DMS53 (cell line): ENCODE results near the gene TFAP2B.
A peak's percentile ranks its signal among the peaks of the same experiment; 100 is the strongest.

ENCODE experiments used
- DNase-seq: peaks from one replicate; lab custom pipeline; 2025; lab: John Stamatoyannopoulos, UW

The TFAP2B gene

DNA sequence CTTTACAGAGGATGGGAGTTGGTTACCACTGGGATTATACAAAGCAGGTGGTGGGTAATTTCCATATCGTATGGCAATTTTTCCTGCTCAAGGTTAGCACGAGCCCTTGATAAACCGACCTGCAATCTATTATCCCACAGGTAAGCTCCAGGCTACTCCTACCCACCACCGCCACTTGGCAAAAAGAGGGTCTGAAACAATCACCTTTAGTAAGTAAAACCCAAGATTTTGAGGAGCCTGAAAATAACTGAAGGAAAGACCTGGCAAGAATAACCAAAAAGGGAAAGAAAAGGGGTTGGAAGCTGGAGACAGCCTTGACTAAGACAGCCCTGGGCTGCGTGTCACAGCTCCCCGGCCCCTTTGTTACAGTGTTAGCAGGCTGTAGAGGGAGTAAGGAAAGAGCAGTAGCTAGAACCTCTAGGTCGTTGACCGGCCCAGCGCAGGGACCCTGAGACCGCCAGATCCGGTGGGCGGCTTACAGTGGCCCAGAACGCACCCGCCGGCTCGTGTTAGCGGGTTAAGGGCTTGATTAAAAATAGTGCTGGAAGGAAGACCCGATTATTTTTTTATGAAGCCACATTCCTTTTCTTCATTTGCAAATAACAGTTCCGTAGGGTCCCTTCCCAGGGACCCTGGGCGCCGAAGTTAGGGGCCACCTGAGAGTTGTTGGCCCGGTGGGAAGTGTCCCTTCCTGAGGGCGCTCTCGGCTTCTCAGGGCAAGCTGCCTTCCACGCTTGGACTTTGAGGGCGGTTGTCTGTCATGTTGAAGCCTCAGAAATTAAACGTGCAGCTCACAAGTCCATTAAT lies 30.5 kb downstream of the TFAP2B start:
- peak; percentile 60 for DNase-seq

DNA sequence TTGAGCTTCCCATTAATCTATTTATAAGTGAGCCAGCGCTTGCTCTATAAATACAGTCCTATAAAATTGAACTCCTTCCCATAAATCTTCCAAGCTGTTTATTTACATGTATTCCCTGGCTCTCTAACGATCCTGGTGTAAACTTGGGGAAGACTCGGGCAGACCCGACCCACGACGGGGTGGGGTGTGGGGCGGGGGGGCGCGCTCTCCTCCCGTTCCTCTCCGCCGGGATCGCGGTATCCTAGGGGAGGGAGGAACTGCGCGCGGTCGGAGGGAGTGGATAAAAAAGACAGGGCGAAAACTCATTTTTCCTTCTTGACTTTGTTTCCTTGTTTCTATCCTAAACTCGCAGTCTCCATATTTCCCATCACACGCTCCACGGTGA lies 31.1 kb downstream of the TFAP2B start:
- DNase-seq: peak; percentile 76

DNA sequence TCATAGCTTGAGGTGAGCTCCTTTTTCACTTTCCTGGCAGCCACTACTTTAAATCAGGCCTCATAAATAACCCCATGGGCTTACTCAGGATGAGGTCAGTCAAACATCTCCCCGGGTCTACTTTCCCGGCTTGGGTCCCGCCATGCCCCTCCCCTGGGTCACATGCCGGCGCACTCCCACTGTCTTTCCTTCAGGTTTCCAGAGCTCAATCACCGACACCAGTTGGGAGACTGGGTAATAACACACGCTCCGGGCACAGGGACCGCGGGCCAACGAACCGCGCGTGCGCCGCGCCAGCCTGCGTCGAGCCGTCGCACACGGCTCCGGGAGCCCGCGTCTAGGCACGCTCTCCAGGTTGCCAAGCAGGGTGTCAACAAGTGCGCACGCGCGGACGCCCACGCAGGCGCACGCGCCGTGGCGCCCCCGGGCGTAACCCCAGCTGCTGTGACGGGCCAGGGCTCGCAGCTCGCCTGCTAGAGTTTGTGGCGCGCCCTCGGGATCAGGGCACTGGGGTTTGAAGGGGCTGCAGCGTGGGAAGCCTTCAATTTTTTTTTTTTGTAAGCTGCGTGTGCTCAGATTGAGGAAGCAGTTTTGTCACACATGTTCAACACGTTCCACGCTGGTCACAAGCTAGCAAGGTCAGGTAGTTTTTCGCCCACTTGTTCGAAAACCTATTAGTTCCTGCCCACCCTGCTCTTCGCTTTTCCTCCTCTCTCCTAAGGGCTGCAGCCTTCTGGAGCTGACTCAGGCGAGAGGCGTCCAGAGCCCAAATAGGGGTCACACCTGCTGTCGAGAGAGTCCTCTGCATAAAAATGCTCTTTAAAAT lies 31.8 kb downstream of the TFAP2B start:
- DNase-seq: peak; percentile 96

DNA sequence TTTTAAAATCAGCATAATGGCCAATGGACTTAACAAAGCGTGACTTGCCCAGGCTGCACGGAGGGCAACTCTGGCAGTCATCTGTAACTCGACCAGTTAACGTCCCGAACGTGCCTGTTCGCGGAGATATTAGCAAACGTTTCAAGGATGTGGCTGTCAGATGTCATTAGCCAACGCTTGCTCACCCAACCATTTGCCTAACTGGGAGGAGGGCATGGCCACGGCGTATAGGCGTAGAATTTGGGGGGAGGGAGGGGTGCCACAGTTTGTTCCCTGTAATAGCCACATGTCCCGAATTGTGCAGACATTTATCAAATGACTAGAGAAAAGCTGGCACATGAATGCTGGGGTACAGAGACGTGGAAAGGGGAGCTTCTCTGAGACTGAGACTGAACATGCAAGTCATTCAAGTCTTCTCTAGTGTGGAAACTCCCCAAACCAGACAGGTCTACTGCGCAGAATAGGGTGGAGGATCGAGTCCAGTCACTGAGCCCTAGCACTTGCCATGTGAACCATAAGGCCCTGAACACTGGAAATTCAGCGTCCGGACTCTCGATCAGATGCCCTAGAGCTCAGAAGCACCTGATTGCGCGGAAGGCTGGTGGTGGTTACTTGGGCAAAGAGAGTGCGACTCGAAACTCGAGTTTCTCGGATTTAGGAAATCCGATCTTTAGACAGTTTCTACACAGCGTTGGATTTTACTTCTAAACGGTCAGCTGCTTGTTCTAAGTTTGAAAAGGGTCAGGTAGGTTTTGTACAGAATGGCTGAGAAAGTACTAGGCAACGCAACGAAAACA lies 32.6 kb downstream of the TFAP2B start:
- DNase-seq: peak; percentile 55

DNA sequence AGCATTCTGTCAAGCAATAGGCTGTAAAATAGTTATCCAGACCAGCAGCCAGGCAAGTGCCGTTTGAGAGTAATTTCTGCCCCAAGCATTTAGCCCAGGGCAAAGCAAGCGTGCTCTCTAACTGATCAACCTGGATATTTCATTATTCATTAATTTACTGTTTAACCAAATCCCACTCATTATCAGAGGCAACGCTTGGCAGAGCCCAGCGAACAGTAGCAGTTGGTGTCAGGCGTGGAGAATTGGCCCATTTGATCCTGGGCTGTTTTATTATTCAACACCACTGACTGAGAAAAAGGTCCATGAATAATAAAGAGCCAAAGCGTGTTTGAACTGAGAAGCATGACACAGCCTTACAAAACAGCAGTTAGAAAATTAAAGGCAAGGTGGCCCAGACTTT lies 35.3 kb downstream of the TFAP2B start:
- no peak for DNase-seq

DNA sequence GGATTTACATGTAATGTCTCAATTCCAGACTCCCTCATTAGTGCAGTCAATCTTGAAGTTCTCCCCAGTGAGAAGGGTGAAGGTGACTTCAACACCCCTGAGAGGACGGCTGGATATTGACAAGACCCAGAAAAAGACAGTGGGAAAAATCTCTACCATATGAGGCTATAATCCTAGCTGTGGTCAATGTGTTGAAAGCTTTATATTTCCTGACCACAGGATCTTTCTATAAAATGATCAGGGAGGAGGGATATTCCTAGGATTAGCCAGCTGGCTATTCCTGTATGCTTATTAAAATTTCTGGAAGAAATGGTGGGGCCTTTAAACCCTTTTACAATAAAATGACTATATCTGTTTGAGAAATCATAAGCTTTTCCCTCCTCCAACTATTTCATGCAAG lies 43.0 kb downstream of the TFAP2B start:
- DNase-seq: no peak

DNA sequence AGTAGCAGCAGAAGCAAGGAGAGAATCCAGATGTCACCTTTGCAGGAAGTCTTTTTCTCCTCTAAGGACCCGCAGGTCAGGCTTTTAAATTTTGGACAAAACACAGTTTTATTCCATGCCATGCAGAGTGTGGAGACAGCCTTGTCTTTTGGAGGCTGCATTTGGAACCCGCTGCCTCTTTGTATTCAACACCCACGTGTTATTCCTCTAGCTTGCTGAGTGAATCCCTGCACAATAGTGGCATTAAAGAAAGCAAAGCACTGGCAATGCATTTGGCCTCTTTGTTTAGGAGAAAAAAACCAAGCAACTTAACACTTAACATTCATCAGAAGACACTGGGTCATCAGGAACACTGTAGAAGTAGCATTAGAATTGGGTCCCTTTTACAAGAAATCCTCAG lies 43.5 kb downstream of the TFAP2B start:
- DNase-seq: no peak

DNA sequence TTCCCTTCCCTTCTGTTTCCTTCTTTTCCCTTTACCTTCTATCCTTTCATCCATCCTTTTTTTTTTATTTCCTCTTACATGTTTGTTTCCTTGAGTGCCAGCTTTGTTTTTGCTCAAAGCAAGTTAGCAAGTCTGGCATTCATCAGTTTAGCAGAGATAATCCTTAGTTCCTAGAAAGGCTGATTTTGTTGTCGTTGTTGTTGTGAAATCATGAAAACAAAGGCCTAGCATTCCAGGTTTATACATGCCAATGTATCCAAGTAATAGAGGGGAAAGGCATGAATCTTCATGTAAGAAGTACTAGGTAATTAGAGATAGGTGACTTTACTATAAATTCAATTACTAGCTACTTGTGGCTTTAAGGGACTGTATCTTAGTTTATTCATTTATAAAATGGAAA lies 45.9 kb downstream of the TFAP2B start:
- no peak for DNase-seq

DNA sequence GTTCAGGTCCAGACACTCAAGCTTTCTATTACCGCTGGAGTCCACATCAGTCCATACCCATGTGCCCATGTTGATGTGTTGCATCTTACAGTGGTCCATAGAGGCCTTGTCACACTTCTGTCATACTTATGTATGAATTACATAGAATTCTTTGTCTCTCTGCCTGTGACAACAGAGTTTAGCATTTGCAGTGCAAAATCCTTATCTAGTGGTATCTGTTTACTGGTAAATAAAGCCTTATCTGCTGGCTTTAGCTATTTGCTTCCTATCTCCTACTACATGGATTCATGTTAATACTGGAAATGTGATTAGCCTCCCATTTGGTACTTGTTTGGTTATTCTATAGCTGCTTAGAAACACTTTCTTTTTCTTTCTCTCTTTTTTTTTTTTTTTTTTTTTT lies 49.8 kb downstream of the TFAP2B start:
- DNase-seq: no peak

DNA sequence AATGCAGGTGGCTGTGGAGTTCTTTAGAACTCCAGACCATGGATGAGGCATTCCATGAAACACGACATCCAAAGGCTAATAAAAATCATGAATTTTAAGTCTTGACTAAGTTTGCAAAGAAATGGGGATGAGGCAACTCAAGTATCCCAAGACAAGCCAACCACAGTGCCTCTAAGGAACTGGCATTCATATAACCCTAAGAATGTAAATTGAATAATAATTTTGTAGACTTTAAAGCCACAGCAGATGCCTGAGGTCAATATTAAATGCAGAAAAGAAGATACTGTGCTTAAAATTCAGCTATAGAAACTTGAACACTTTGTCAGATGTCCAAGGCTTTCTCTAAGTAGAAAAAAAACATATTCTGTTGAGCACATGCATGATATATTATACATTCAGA lies 54.5 kb downstream of the TFAP2B start:
- DNase-seq: no peak

DNA sequence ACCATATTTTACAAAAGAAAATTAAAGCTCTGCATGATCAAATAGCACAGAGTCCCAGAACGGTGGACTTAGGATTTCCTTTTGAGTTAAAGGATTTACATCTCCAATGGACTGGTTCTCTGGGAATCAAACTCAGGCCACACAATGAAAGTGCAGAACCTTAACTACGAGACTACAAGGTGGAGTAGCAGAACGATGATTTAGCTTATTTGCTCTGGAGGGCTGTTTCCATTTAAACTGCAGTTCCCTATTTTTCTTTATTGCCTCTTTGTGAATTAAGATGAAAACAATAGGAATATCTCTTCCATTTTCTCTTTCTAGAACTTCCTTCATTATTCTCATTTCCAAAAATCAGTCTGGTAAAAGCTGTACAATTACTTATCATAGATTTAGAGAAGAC lies 65.7 kb downstream of the TFAP2B start:
- DNase-seq: no peak

DNA sequence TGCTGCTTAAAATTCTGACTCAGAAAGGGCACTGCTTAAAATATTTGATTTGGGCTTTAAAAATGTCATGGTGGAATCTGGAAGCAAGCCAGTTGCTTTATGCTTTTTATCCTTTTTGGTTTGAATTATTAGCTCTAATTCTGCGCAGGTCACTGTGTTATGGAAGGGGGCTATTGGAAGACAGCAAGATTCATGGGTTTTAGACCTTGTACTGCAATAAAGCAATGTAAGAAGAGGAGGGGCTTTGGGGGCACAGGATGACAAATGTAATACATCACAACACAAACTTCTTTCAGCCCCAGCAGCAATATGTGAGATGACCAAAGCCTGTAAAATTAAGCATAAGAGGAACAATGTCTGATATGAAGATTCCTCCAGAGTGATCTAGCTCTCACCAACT lies 68.4 kb downstream of the TFAP2B start:
- DNase-seq: no peak

DNA sequence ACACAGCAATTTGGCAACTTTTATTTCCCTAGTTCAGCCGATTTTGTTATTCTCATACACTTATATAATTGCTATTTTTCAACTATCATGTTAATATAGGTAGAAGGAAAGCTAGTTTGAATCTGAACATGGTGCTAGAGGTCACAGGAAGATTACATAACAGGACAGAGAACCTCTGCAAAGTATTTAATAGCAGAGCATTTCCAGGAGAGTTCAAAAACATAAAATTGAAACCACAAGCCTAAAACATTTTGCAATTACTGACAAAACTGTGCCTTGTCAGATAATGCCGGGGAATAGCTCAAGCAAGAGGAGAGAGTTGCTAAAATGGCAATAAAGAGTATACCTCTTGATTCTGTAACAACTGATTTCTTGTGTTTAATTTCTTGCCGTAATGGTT lies 70.8 kb downstream of the TFAP2B start:
- no peak for DNase-seq

DNA sequence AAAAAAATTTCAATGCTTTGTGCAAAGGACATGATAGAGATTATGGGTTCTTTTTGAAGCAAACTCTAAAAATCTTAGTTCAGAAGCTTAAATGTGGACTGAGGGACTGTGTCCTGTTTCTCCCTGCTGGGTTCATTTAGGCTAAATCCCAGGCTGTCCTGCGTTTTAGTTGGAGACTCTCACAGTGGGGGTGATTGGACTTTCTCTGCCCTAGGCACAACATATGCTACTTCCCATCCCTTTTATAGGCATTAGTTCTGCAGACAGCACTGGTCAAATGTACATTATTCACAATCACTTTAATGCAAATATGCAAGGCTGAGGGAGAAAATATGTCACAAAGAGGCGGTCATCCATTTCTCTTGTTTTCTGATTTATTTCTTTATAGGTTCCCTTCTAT lies 71.3 kb downstream of the TFAP2B start:
- DNase-seq: no peak

DNA sequence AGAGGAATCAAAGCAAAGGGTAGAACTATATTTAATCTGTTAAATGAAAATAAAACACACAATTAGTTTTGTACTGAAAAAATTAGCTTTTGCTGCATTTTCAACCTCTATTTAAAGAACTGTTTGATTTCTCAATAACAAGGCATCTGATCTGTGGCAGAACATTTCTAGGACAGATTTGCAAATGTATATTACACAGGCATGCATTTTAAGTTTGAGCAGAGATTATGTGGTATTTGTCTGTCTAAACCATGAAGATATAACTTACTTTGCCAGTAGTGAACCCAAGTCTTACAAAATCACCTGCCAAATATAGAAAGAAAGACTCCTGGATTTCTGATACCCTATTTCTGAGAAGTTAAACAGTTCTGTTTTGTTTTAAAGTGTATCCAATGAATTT lies 71.9 kb downstream of the TFAP2B start:
- no peak for DNase-seq

DNA sequence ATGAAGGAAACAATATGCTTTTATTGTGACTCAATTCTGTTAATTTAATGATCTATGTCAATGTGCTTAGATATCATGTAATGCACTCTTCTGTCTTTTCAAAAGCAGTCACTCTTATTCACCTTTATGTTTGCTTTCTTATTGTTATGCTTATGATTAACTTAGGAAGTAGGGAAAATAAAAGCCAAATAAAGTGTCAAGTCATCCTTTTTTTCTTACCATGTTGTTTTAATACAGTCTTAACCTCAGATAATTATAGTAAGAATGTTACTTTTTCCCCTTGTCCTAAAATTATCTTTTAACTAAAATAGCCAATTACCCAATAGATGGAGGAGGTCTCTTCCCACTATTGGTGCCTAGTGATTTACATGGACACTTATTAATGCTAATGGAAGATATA lies 72.6 kb downstream of the TFAP2B start:
- no peak for DNase-seq
